IPS DF 6.9 (cell line): ENCODE data around the gene DNA2.
"Not testable (repeated sequence)": the region's sequence is repeated elsewhere in the genome, so short reads cannot be mapped to it uniquely, and the experiment has no call there.

Experiments used
- DNase-seq: peaks from one replicate; pipeline ENCODE4 v3.0.0-alpha.2; 2013; ENCODE audit warnings: low read depth, low spot score
- H3K27ac ChIP-seq: one replicate; pipeline ENCODE4 v1.5.1; 2013; ENCODE audit warnings: low read length, control low read depth
- H3K27me3 ChIP-seq: 2 replicates; pipeline ENCODE4 v1.6.1; 2013; ENCODE audit warnings: mild to moderate bottlenecking, low read length; ENCODE audit not compliant: control insufficient read depth, insufficient read depth
- H3K36me3 ChIP-seq: 2 replicates; pipeline ENCODE4 v1.6.1; 2013; ENCODE audit warnings: low read length; ENCODE audit not compliant: control insufficient read depth, insufficient read depth
- H3K4me1 ChIP-seq: 2 replicates; pipeline ENCODE4 v1.6.1; 2013; ENCODE audit warnings: low read length; ENCODE audit not compliant: control insufficient read depth, insufficient read depth
- H3K4me3 ChIP-seq: 2 replicates; pipeline ENCODE4 v1.5.1; 2013; ENCODE audit warnings: mild to moderate bottlenecking, low read length
- H3K9me3 ChIP-seq: 2 replicates; pipeline ENCODE4 v1.6.1; 2013; ENCODE audit warnings: low read length, inconsistent platforms; ENCODE audit not compliant: control insufficient read depth, insufficient read depth
- WGBS: extraction: QIAGEN DNeasy Blood & Tissue Kit; methylation state at CpG from one replicate; pipeline ENCODE4 v1.1.7; 2013; ENCODE audit warnings: mixed read lengths, missing lambda C conversion rate; ENCODE audit not compliant: insufficient read length, insufficient coverage; 5-methylcytosine and 5-hydroxymethylcytosine counted together

The DNA2 gene

GRCh38 chr10:68449698-68450097, 22.1 kb downstream of the DNA2 start:
- peaks cover 12% of the 10 kb centered on the region; the same call in 1 of the 2 replicates for H3K36me3 ChIP-seq
- not testable (repeated sequence) for H3K9me3 ChIP-seq, H3K27ac ChIP-seq, DNase-seq, H3K4me1 ChIP-seq, H3K27me3 ChIP-seq, H3K4me3 ChIP-seq
- WGBS: no CpG with 5 or more reads among the region's 7 CpGs

DNA sequence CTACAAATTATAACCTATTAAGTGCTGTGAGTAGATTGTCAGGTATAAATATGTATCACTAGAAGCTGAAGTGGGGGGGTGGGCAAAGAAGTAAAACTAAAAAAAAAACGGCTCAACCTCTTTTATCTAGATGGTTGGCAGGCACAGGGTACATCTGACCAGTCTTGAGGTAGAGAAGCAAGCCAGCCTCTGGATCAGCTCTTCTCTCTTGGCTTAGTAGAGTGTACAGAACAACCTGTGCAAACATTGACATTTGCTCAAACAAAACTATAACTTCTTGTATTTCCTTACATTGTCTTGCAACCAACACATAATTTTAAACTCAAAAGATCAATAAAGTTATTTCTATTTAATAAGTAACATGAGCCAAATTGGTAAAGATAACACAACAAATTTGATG, 25.6 kb downstream of the DNA2 start:
- no peaks in the 10 kb centered on the region for H3K27me3 ChIP-seq
- H3K4me1 ChIP-seq: no peaks in the 10 kb centered on the region
- peaks cover 9% of the 10 kb centered on the region; the same call in 1 of the 2 replicates for H3K36me3 ChIP-seq
- DNase-seq: no peak
- H3K9me3 ChIP-seq: no peaks in the 10 kb centered on the region
- WGBS: no CpG with 5 or more reads among the region's 1 CpG
- H3K4me3 ChIP-seq: no peak overlapping the region
- H3K27ac ChIP-seq: no peak overlapping the region

- no CpG with 5 or more reads among the region's 2 CpGs for WGBS
- Histone ChIP-seq H3K36me3 (peaks cover 6% of the 10 kb centered on the region; the same call in 1 of the 2 replicates), H3K9me3 (no peaks in the 10 kb centered on the region)
Measured at GRCh38 chr10:68442971-68443370, 28.8 kb downstream of the DNA2 start.

DNA sequence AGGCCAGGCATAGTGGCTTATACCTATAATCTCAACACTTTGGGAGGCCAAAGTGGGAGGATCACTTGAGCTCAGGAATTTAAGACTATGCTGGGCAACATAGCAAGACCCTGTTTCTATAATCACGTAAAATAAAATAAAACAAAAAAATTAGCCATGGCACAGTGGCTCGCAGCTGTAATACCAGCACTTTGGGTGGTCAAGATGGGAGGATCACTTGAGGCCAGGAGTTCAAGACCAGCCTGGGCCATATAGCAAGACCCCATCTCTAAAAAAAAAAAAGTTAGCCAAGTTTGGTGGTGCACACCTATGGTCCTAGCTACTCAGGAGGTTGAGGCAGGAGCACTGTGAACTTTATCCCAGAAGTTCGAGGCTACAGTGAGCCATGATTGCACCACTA, 30.9 kb downstream of the DNA2 start:
- peaks cover 6% of the 10 kb centered on the region; the same call in 1 of the 2 replicates for H3K36me3 ChIP-seq
- H3K27ac ChIP-seq: no peak overlapping the region
- H3K27me3 ChIP-seq: no peaks in the 10 kb centered on the region
- no peaks in the 10 kb centered on the region for H3K4me1 ChIP-seq
- DNase-seq: no peak
- WGBS: no CpG with 5 or more reads among the region's 3 CpGs
- H3K9me3 ChIP-seq: no peaks in the 10 kb centered on the region
- no peak overlapping the region for H3K4me3 ChIP-seq

More at GRCh38 chr10:68442971-68443370, 28.8 kb downstream of the DNA2 start:
- no peak overlapping the region for H3K4me3 ChIP-seq
- no peak overlapping the region for H3K27ac ChIP-seq
- no peaks in the 10 kb centered on the region for H3K27me3 ChIP-seq
- DNase-seq: no peak
- no peaks in the 10 kb centered on the region for H3K4me1 ChIP-seq

GRCh38 chr10:68435803-68436202, 36.0 kb downstream of the DNA2 start:
- Histone ChIP-seq H3K36me3 (peaks cover 9% of the 10 kb centered on the region; the same call in 1 of the 2 replicates), H3K4me1 (no peaks in the 10 kb centered on the region), H3K27ac (no peak overlapping the region), H3K9me3 (no peaks in the 10 kb centered on the region), H3K4me3 (no peak overlapping the region), H3K27me3 (no peaks in the 10 kb centered on the region)
- no peak for DNase-seq

DNA sequence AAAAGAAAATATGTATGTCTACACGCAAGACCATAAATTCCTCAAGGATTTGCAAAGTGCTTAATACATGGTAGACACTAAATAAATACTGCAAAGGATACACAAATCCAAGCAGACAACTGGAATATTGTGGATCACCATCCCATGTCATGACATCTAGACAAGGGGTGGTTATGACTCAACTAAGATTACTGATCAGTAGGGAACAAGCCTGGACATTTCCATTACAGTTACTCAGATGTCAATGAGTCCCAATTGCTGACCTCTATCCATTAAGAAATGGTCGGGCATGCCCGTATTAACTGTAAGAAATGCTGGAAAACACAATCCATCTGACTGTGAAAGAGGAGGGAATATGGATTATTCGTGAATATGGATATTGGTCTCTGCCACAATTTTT, 37.1 kb downstream of the DNA2 start:
- Histone ChIP-seq H3K27ac (no peak overlapping the region), H3K27me3 (no peaks in the 10 kb centered on the region), H3K4me1 (no peaks in the 10 kb centered on the region), H3K36me3 (peaks cover 9% of the 10 kb centered on the region; the same call in 1 of the 2 replicates), H3K4me3 (no peak overlapping the region), H3K9me3 (no peaks in the 10 kb centered on the region)
- no CpG with 5 or more reads among the region's 4 CpGs for WGBS
- DNase-seq: no peak

GRCh38 chr10:68428396-68429104, 43.2 kb downstream of the DNA2 start:
- Histone ChIP-seq H3K27me3 (no peaks in the 10 kb centered on the region), H3K4me3 (no peak overlapping the region), H3K9me3 (no peaks in the 10 kb centered on the region), H3K4me1 (no peaks in the 10 kb centered on the region), H3K36me3 (peaks cover 8% of the 10 kb centered on the region), H3K27ac (no peak overlapping the region)
- DNase-seq: no peak
- WGBS: no CpG with 5 or more reads among the region's 5 CpGs

GRCh38 chr10:68424454-68425014, 47.2 kb downstream of the DNA2 start:
- Histone ChIP-seq H3K27me3 (no peaks in the 10 kb centered on the region), H3K36me3 (peaks cover 16% of the 10 kb centered on the region), H3K9me3 (no peaks in the 10 kb centered on the region), H3K4me1 (no peaks in the 10 kb centered on the region), H3K4me3 (no peak overlapping the region), H3K27ac (no peak overlapping the region)
- DNase-seq: no peak
- no CpG with 5 or more reads among the region's 20 CpGs for WGBS

GRCh38 chr10:68423522-68423921, 48.3 kb downstream of the DNA2 start:
- H3K4me3 ChIP-seq: no peak overlapping the region
- no peak overlapping the region for H3K27ac ChIP-seq
- H3K36me3 ChIP-seq: peaks cover 16% of the 10 kb centered on the region
- no peaks in the 10 kb centered on the region for H3K27me3 ChIP-seq
- DNase-seq: no peak
- H3K4me1 ChIP-seq: no peaks in the 10 kb centered on the region
- no CpG with 5 or more reads among the region's 5 CpGs for WGBS
- H3K9me3 ChIP-seq: no peaks in the 10 kb centered on the region

DNA sequence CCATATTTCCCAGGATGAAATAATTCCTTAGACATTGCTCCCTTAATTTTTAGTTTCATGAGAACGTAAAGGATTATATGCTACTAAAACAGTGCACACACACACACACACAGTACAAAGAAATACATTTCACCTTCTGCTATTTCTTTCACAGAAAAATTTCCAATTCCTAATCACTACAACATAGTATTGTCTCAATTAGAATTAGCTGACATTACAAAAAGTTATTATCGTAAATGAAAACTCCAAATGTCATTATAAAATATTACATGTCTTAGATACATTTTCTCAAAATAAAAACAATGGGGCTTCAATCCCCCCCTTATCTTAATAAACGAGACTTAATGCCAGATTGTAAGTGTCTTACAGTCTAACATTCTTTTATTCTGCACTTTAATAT, 52.4 kb downstream of the DNA2 start:
- no peaks in the 10 kb centered on the region for H3K4me1 ChIP-seq
- no peaks in the 10 kb centered on the region for H3K27me3 ChIP-seq
- no peak overlapping the region for H3K27ac ChIP-seq
- no peaks in the 10 kb centered on the region for H3K9me3 ChIP-seq
- no peak overlapping the region for H3K4me3 ChIP-seq
- WGBS: 100% methylated on average over 1 of the region's 3 CpGs
- no peak for DNase-seq
- peaks cover 16% of the 10 kb centered on the region for H3K36me3 ChIP-seq
